ENCODE results near the gene HDAC9. TPM values are rescaled to one million over a fixed set of nuclear protein-coding genes. Genes with fewer than 3 reads are reported as not detected.

Gene HDAC9
- total RNA-seq, 1 experiment from 2014 or later = 159 TPM

DNA sequence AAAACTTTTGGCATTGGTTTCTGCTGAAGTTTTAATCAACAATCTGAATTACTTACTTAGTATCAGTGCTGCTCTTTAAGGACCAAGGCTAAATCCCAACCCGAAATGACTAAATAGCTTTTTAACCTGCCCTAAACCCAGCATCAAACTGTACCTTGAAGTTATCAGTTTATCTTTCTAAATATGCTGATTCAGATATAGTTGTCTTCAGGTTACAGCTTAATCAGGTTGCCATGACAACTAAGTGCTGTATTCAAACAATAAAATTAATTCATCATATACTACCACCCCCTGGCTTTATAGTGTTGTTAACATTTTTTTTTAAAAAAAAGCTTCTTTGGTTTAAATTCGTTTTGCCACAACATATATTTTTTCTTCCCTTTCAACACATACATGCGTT lies 382.3 kb downstream of the HDAC9 start:
- no peak overlapping the region for H3K4me3 Mint-ChIP-seq (ENCODE audit: low read depth, unreplicated experiment)
- no peak for DNase-seq
- CTCF ChIA-PET = no interaction called here
- H3K27ac Mint-ChIP-seq (ENCODE audit: unreplicated experiment) = peak overlapping the region; percentile 11
- intact Hi-C loops (cut with micrococcal nuclease; ENCODE audit: unreplicated experiment) = no loop called here
- H3K9me3 Mint-ChIP-seq (ENCODE audit: low read depth, unreplicated experiment) = no peaks in the 10 kb centered on the region
- no peaks in the 10 kb centered on the region for H3K36me3 Mint-ChIP-seq (ENCODE audit: insufficient read depth, unreplicated experiment)
- no peaks in the 10 kb centered on the region for H3K27me3 Mint-ChIP-seq (ENCODE audit: unreplicated experiment)
- TF ChIP-seq CTCF (IDR thresholded peaks at IDR 0.05; ENCODE audit: unreplicated experiment) = no peak
- no peaks in the 10 kb centered on the region for H3K4me1 Mint-ChIP-seq (ENCODE audit: low read depth, unreplicated experiment)
- BruUV-seq (replicated peaks) = no TSS peak

DNA sequence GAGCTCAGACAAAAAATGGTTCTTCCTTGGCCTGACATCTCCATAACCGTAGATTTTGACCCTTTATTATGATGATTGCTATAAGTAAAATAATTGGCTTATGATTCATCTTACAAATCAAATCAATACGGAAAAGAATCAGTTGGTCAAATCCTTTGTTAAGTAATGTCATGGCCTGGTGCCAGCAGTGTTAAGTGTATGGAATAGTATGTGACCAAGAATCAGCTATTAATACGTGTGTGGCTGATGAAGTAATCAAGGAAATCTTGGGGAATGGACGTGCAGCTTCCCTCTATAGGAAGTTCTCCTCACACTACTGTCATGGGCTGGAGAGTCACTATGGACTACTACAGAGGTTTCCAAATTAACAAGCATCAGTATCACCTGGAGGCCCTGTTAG lies 391.3 kb downstream of the HDAC9 start:
- Mint-ChIP-seq H3K27ac (ENCODE audit: unreplicated experiment) (no peak overlapping the region), H3K9me3 (ENCODE audit: low read depth, unreplicated experiment) (no peaks in the 10 kb centered on the region), H3K4me1 (ENCODE audit: low read depth, unreplicated experiment) (no peaks in the 10 kb centered on the region), H3K27me3 (ENCODE audit: unreplicated experiment) (no peaks in the 10 kb centered on the region), H3K36me3 (ENCODE audit: insufficient read depth, unreplicated experiment) (no peaks in the 10 kb centered on the region), H3K4me3 (ENCODE audit: low read depth, unreplicated experiment) (no peak overlapping the region)
- DNase-seq = no peak
- TF ChIP-seq CTCF (IDR thresholded peaks at IDR 0.05; ENCODE audit: unreplicated experiment) = no peak
- intact Hi-C loops (cut with micrococcal nuclease; ENCODE audit: unreplicated experiment) = no loop called here
- BruUV-seq (replicated peaks) = no TSS peak
- CTCF ChIA-PET = no interaction called here

DNA sequence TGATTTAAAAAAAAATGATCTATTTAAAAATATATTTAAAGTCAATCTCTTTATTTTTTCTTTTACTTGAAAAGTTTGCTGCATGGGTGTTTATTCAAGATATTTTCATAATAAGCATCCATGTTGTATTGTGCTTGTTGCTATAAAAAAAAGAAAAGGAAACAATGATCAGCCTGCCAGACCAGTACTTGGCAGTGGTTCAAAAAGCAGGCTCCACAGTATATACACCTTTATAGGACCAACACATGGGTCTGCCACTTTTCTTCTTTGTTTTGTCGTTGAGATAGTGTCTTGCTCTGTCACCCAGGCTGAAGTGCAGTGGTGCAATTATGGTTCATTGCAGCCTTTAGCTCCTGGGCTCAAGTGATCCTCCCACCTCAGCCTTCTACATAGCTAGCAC lies 393.9 kb downstream of the HDAC9 start:
- H3K4me1 Mint-ChIP-seq (ENCODE audit: low read depth, unreplicated experiment) = no peaks in the 10 kb centered on the region
- CTCF ChIA-PET = no interaction called here
- H3K36me3 Mint-ChIP-seq (ENCODE audit: insufficient read depth, unreplicated experiment) = no peaks in the 10 kb centered on the region
- BruUV-seq (replicated peaks) = no TSS peak
- no peaks in the 10 kb centered on the region for H3K9me3 Mint-ChIP-seq (ENCODE audit: low read depth, unreplicated experiment)
- H3K27me3 Mint-ChIP-seq (ENCODE audit: unreplicated experiment) = no peaks in the 10 kb centered on the region
- intact Hi-C loops (cut with micrococcal nuclease; ENCODE audit: unreplicated experiment) = no loop called here
- no peak for DNase-seq
- H3K4me3 Mint-ChIP-seq (ENCODE audit: low read depth, unreplicated experiment) = no peak overlapping the region
- no peak for TF ChIP-seq CTCF (IDR thresholded peaks at IDR 0.05; ENCODE audit: unreplicated experiment)
- H3K27ac Mint-ChIP-seq (ENCODE audit: unreplicated experiment) = no peak overlapping the region

- H3K4me3 Mint-ChIP-seq (ENCODE audit: low read depth, unreplicated experiment) = no peak overlapping the region
- no TSS peak for BruUV-seq (replicated peaks)
- CTCF ChIA-PET = no interaction called here
- no peak for TF ChIP-seq CTCF (IDR thresholded peaks at IDR 0.05; ENCODE audit: unreplicated experiment)
- no peaks in the 10 kb centered on the region for H3K4me1 Mint-ChIP-seq (ENCODE audit: low read depth, unreplicated experiment)
- no peaks in the 10 kb centered on the region for H3K27me3 Mint-ChIP-seq (ENCODE audit: unreplicated experiment)
- no peaks in the 10 kb centered on the region for H3K9me3 Mint-ChIP-seq (ENCODE audit: low read depth, unreplicated experiment)
- intact Hi-C loops (cut with micrococcal nuclease; ENCODE audit: unreplicated experiment) = no loop called here
- no peaks in the 10 kb centered on the region for H3K36me3 Mint-ChIP-seq (ENCODE audit: insufficient read depth, unreplicated experiment)
- H3K27ac Mint-ChIP-seq (ENCODE audit: unreplicated experiment) = no peak overlapping the region
- DNase-seq = no peak
Measured at GRCh38 chr7:18890134-18890533, 394.6 kb downstream of the HDAC9 start.

All from Calu3 (cell line).